Measurements from ENCODE around the gene NGEF. TPM values are rescaled to one million over a fixed set of nuclear protein-coding genes. Genes with fewer than 3 reads are reported as not detected.
A peak's percentile ranks its signal among the peaks of the same experiment; 100 is the strongest.

Gene NGEF
- under 1 TPM in 3 of 4 donors, not detected in 1; 0.22 to 0.51 (median 0.48) TPM for total RNA-seq
- polyA plus RNA-seq: under 1 TPM; 0.13 to 0.27 (median 0.16) TPM
- long read RNA-seq, donor 1, partial matches to known transcripts: 0 of 1 reads
- long read RNA-seq, donor 1, other reads (novel, unspliced or antisense): 1 of 1 reads
- long read RNA-seq, donor 2: 0 reads

GRCh38 chr2:233013027-233013461 lies at the start of gene NGEF:
TSS of gene NGEF (minus strand) at chr2:233013256. CDS start at chr2:232974890, 38,366 bp downstream.
- no peaks in the 10 kb centered on the region for H3K36me3 ChIP-seq (ENCODE audit: insufficient read depth in 1 of 2, low read depth in 1 of 2)
- ATAC-seq (no peak), DNase-seq (no peak)
- TF ChIP-seq CTCF (IDR thresholded peaks at IDR 0.05): no peak
- H3K27ac ChIP-seq: no peak within 1 kb of the TSS
- H3K4me3 ChIP-seq: no peak within 1 kb of the TSS
- 80 to 87% (median 85%) methylated on average over 12 of the region's 12 CpGs for WGBS, 3 donors
- H3K4me1 ChIP-seq: no peaks in the 10 kb centered on the region
- intact Hi-C loops (cut with DNase I): no loop called here
- no peaks in the 10 kb centered on the region for H3K9me3 ChIP-seq
- no peaks in the 10 kb centered on the region for H3K27me3 ChIP-seq (ENCODE audit: insufficient read depth in 3 of 3, low read length in 2 of 3)

GRCh38 chr2:233062451-233062850 lies 49.4 kb upstream of the NGEF start:
- TF ChIP-seq CTCF (IDR thresholded peaks at IDR 0.05): no peak
- 59 to 72% (median 61%) methylated on average over 4 of the region's 4 CpGs for WGBS, 3 donors

GRCh38 chr2:233061591-233062450 lies 48.8 kb upstream of the NGEF start:
- Histone ChIP-seq H3K9me3 (no peaks in the 10 kb centered on the region), H3K27me3 (ENCODE audit: insufficient read depth in 3 of 3, low read length in 2 of 3) (no peaks in the 10 kb centered on the region), H3K36me3 (ENCODE audit: insufficient read depth in 1 of 2, low read depth in 1 of 2) (no peaks in the 10 kb centered on the region), H3K27ac (peak overlapping the region; percentile 27), H3K4me3 (peak overlapping the region; percentile 60), H3K4me1 (peaks cover 5% of the 10 kb centered on the region)
- intact Hi-C loops (cut with DNase I): no loop called here
- DNase-seq: peak; percentile 28 to 74
- WGBS, 3 donors: 21 to 34% (median 23%) methylated on average over 12 of the region's 12 CpGs
- peak; percentile 43 to 68 (median 52) for ATAC-seq
- TF ChIP-seq CTCF (IDR thresholded peaks at IDR 0.05): peak; percentile 15

More at GRCh38 chr2:233062451-233062850, 49.4 kb upstream of the NGEF start:
- peak overlapping the region; percentile 60 for H3K4me3 ChIP-seq
- H3K4me1 ChIP-seq: peaks cover 5% of the 10 kb centered on the region
- intact Hi-C loops (cut with DNase I): no loop called here
- no peaks in the 10 kb centered on the region for H3K36me3 ChIP-seq (ENCODE audit: insufficient read depth in 1 of 2, low read depth in 1 of 2)
- DNase-seq: no peak
- H3K27me3 ChIP-seq (ENCODE audit: insufficient read depth in 3 of 3, low read length in 2 of 3): no peaks in the 10 kb centered on the region
- ATAC-seq: no peak
- no peaks in the 10 kb centered on the region for H3K9me3 ChIP-seq
- no peak overlapping the region for H3K27ac ChIP-seq

GRCh38 chr2:233060980-233061590 lies 48.0 kb upstream of the NGEF start:
- ATAC-seq (no peak), DNase-seq (no peak)
- Histone ChIP-seq H3K9me3 (no peaks in the 10 kb centered on the region), H3K4me1 (peaks cover 5% of the 10 kb centered on the region), H3K4me3 (peak overlapping the region; percentile 60), H3K36me3 (ENCODE audit: insufficient read depth in 1 of 2, low read depth in 1 of 2) (no peaks in the 10 kb centered on the region), H3K27me3 (ENCODE audit: insufficient read depth in 3 of 3, low read length in 2 of 3) (no peaks in the 10 kb centered on the region), H3K27ac (peak overlapping the region; percentile 63)
- WGBS, 3 donors: 63 to 72% (median 69%) methylated on average over 10 of the region's 10 CpGs
- no peak for TF ChIP-seq CTCF (IDR thresholded peaks at IDR 0.05)
- intact Hi-C loops (cut with DNase I): no loop called here

Measured in psoas muscle (tissue), 8 donors.